GM23338 (cell line): ENCODE results near the gene LENEP. TPM values are rescaled to one million over a fixed set of nuclear protein-coding genes. Genes with fewer than 3 reads are reported as not detected.
A peak's percentile ranks its signal among the peaks of the same experiment; 100 is the strongest.

Experiments used
- ATAC-seq: fragments of 200-7000 bp; cut with Tn5 transposase; 3 replicates; pipeline ENCODE4 v1.9.1; 2020
- DNase-seq: peaks from one replicate; pipeline ENCODE4 v3.0.0-alpha.2; 2015; ENCODE audit warnings: low spot score
- H2AFZ ChIP-seq: fragments of 200-600 bp; sonication (generic); 2 replicates; pipeline ENCODE4 v1.8.0; 2016; ENCODE audit warnings: antibody characterized with exemption, mild to moderate bottlenecking, moderate library complexity
- H3F3A ChIP-seq: fragments of 200-600 bp; sonication (generic); replicated peaks from 2 replicates; pipeline ENCODE4 v1.8.0; 2017; ENCODE audit warnings: antibody characterized with exemption, mixed run types, low read depth
- H3K27ac ChIP-seq: fragments of 200-600 bp; sonication (generic); 2 replicates; pipeline ENCODE4 v1.6.1; 2016; ENCODE audit warnings: low read depth
- H3K27me3 ChIP-seq: fragments of 200-600 bp; sonication (generic); 2 replicates; pipeline ENCODE4 v1.8.0; 2016; ENCODE audit warnings: mild to moderate bottlenecking, mixed run types, moderate library complexity; ENCODE audit not compliant: insufficient read depth
- H3K36me3 ChIP-seq: fragments of 200-600 bp; sonication (generic); 2 replicates; pipeline ENCODE4 v1.8.0; 2016; ENCODE audit warnings: mild to moderate bottlenecking; ENCODE audit not compliant: insufficient read depth
- H3K4me1 ChIP-seq: fragments of 200-600 bp; sonication (generic); 2 replicates; pipeline ENCODE4 v1.8.0; 2016; ENCODE audit warnings: mild to moderate bottlenecking, moderate library complexity; ENCODE audit not compliant: insufficient read depth
- H3K4me2 ChIP-seq: fragments of 200-600 bp; sonication (generic); 2 replicates; pipeline ENCODE4 v1.7.1; 2017; ENCODE audit warnings: mixed run types
- H3K4me3 ChIP-seq: fragments of 200-600 bp; sonication (generic); 2 replicates; pipeline ENCODE4 v1.6.1; 2016; ENCODE audit warnings: mixed run types
- H3K79me2 ChIP-seq: fragments of 200-600 bp; sonication (generic); replicated peaks from 2 replicates; pipeline ENCODE4 v1.8.0; 2017; ENCODE audit warnings: mild to moderate bottlenecking; ENCODE audit not compliant: insufficient read depth
- H3K9me2 ChIP-seq: fragments of 200-600 bp; sonication (generic); 2 replicates; pipeline ENCODE4 v1.8.0; 2017; ENCODE audit not compliant: insufficient read depth
- H4K20me1 ChIP-seq: fragments of 200-600 bp; sonication (generic); replicated peaks from 2 replicates; pipeline ENCODE4 v1.8.0; 2017; ENCODE audit warnings: mild to moderate bottlenecking; ENCODE audit not compliant: insufficient read depth
- H3K27ac Mint-ChIP-seq: 2 replicates; pipeline ENCODE4 v1.8.0; 2020; ENCODE audit warnings: inconsistent platforms, mild to moderate bottlenecking, moderate library complexity, mixed read lengths
- H3K27me3 Mint-ChIP-seq: 3 replicates; pipeline ENCODE4 v1.8.0; 2022; ENCODE audit warnings: low read depth, mild to moderate bottlenecking, moderate library complexity, mixed read lengths, inconsistent platforms; ENCODE audit not compliant: insufficient read depth, poor library complexity
- H3K36me3 Mint-ChIP-seq: 3 replicates; pipeline ENCODE4 v1.8.0; 2021; ENCODE audit warnings: low read depth, mild to moderate bottlenecking, inconsistent platforms, moderate library complexity, mixed read lengths
- H3K4me1 Mint-ChIP-seq: 3 replicates; pipeline ENCODE4 v1.8.0; 2020; ENCODE audit warnings: mild to moderate bottlenecking, inconsistent platforms, mixed read lengths
- H3K4me3 Mint-ChIP-seq: 3 replicates; pipeline ENCODE4 v1.8.0; 2021; ENCODE audit warnings: moderate library complexity, mild to moderate bottlenecking, inconsistent platforms, mixed read lengths
- H3K9me3 Mint-ChIP-seq: 3 replicates; pipeline ENCODE4 v1.8.0; 2020; ENCODE audit warnings: moderate library complexity, mild to moderate bottlenecking, inconsistent platforms, mixed read lengths
- CREB1 ChIP-seq: fragments of 250-450 bp; sonication (Bioruptor Pico); IDR thresholded peaks from 2 replicates; pipeline ENCODE4 v1.5.0; 2020; ENCODE audit warnings: low read depth, mild to moderate bottlenecking, moderate library complexity
- ETS1 ChIP-seq: IDR thresholded peaks from 2 replicates; pipeline ENCODE4 v1.6.1; 2016; ENCODE audit warnings: antibody characterized with exemption
- EZH2phosphoT487 ChIP-seq: fragments of 200-600 bp; sonication (generic); IDR thresholded peaks from one replicate; pipeline ENCODE4 v1.8.1; 2018; ENCODE audit warnings: antibody characterized with exemption; ENCODE audit not compliant: unreplicated experiment
- JUNB ChIP-seq: IDR thresholded peaks from one replicate; pipeline ENCODE4 v1.6.1; 2016; ENCODE audit warnings: antibody characterized with exemption; ENCODE audit not compliant: unreplicated experiment
- POLR2AphosphoS5 ChIP-seq: IDR thresholded peaks from 2 replicates; pipeline ENCODE4 v1.6.1; 2016; ENCODE audit warnings: antibody characterized with exemption, low read depth
- REST ChIP-seq: IDR thresholded peaks from one replicate; pipeline ENCODE4 v1.6.1; 2018; ENCODE audit warnings: antibody characterized with exemption; ENCODE audit not compliant: unreplicated experiment
- ZNF114 ChIP-seq: fragments of 250-450 bp; sonication (Bioruptor Pico); IDR thresholded peaks from 2 replicates; pipeline ENCODE4 v1.5.0; 2020; ENCODE audit warnings: mild to moderate bottlenecking, moderate library complexity
- ZNF331 ChIP-seq: fragments of 250-450 bp; sonication (Bioruptor Pico); IDR thresholded peaks from 2 replicates; pipeline ENCODE4 v1.5.0; 2020; ENCODE audit warnings: low read depth, mild to moderate bottlenecking, moderate library complexity
- ZNF462 ChIP-seq: fragments of 250-450 bp; sonication (Bioruptor Pico); IDR thresholded peaks from 2 replicates; pipeline ENCODE4 v1.5.0; 2020; ENCODE audit warnings: mild to moderate bottlenecking, moderate library complexity
- polyA plus RNA-seq: library from polyadenylated mRNA; unstranded; fragments of >200 nt; fragmentation: Nextera tagmentation; extraction: Ambion mirVana; gene quantifications from 2 replicates; pipeline ENCODE4 v1.2.1, GENCODE V29; 2016
- total RNA-seq: library from RNA; depleted of rRNA; stranded (reverse); fragments of >200 nt; shearing (Covaris generic); gene quantifications from 2 replicates; pipeline ENCODE4 v1.2.3, GENCODE V29; 2014

The LENEP gene
- total and polyA plus RNA-seq, 2 experiments from 2014 or later: 1.6 TPM; not detected in 1

GRCh38 chr1:154969860-154970452 is 23.4 kb upstream of the LENEP start:
- no peak for ATAC-seq

More at GRCh38 chr1:154969860-154970452, 23.4 kb upstream of the LENEP start:
- H3K9me3 Mint-ChIP-seq: peaks cover 3% of the 10 kb centered on the region; the same call in 1 of the 3 replicates
- Histone ChIP-seq H3K36me3 (peaks cover 26% of the 10 kb centered on the region), H3K4me3 (peak overlapping the region; percentile 82), H3K79me2 (peaks cover 43% of the 10 kb centered on the region), H3K4me2 (peak overlapping the region; percentile 90), H3K9me2 (no peaks in the 10 kb centered on the region), H3K27me3 (no peaks in the 10 kb centered on the region), H3F3A (peaks cover 27% of the 10 kb centered on the region), H2AFZ (no peak overlapping the region), H4K20me1 (peaks cover 15% of the 10 kb centered on the region), H3K4me1 (peaks cover 16% of the 10 kb centered on the region), H3K27ac (peak overlapping the region; percentile 97; the same call in 1 of the 2 replicates)
- peak overlapping the region; percentile 88 for H3K27ac Mint-ChIP-seq
- peaks cover 48% of the 10 kb centered on the region for H3K36me3 Mint-ChIP-seq
- H3K4me3 Mint-ChIP-seq: no peak overlapping the region
- H3K4me1 Mint-ChIP-seq: peaks cover 36% of the 10 kb centered on the region
- no peak for DNase-seq
- H3K27me3 Mint-ChIP-seq: peaks cover 14% of the 10 kb centered on the region
- TF ChIP-seq ETS1: no peak
- TF ChIP-seq JUNB: no peak
- no peak for TF ChIP-seq ZNF114
- no peak for TF ChIP-seq ZNF462 (CRISPR knock-in tag)
- TF ChIP-seq EZH2phosphoT487: no peak
- no peak for TF ChIP-seq ZNF331
- no peak for TF ChIP-seq POLR2AphosphoS5
- no peak for TF ChIP-seq REST
- no peak for TF ChIP-seq CREB1 (CRISPR knock-in tag)
